HEK293 (cell line): Measurements from ENCODE around the gene ITGB3.

Experiments used
- CTCF ChIA-PET: fragments of 350-600 bp; formaldehyde crosslinking; extraction: SDS; loops from one replicate; lab custom pipeline; 2021; ENCODE audit warnings: antibody characterized with exemption; lab: Yijun Ruan, JAX
- POLR2A ChIA-PET: fragments of 300-600 bp; formaldehyde crosslinking; extraction: SDS; loops from one replicate; lab custom pipeline; 2020; ENCODE audit warnings: antibody characterized with exemption, inconsistent platforms; lab: Yijun Ruan, JAX
- H3K27ac ChIP-seq: fragments of 200-500 bp; sonication (Bioruptor generic); 2 replicates; pipeline ENCODE4 v1.5.1; 2014; ENCODE audit warnings: low read depth, low read length, control low read depth, inconsistent platforms; ENCODE audit errors: extremely low read depth
- H3K36me3 ChIP-seq, 2 experiments: fragments of 200-500 bp in 1 of 2; sonication (Bioruptor generic) in 1 of 2; 1 replicate in 1 of 2; 2 replicates in 1 of 2; pipeline ENCODE4 v1.5.1; 2014 to 2017; ENCODE audit warnings: inconsistent platforms in 2 of 2, low read length in 2 of 2; ENCODE audit not compliant: control insufficient read depth in 2 of 2, insufficient read depth in 1 of 2
- H3K4me1 ChIP-seq: fragments of 200-500 bp; sonication (Bioruptor generic); 2 replicates; pipeline ENCODE4 v1.5.1; 2014; ENCODE audit warnings: mild to moderate bottlenecking, low read length, inconsistent platforms; ENCODE audit not compliant: control insufficient read depth, insufficient read depth
- H3K4me3 ChIP-seq: 2 replicates; pipeline ENCODE4 v1.5.1; 2011; ENCODE audit warnings: low read depth, mild to moderate bottlenecking, control low read depth, low read length, moderate library complexity
- H3K9me3 ChIP-seq: fragments of 200-500 bp; sonication (Bioruptor generic); 2 replicates; pipeline ENCODE4 v1.5.1; 2014; ENCODE audit warnings: low read depth, low read length, inconsistent platforms; ENCODE audit not compliant: control insufficient read depth, insufficient read depth
- EGR2 ChIP-seq: fragments of 450-650 bp; formaldehyde crosslinking; IDR thresholded peaks from 2 replicates; pipeline ENCODE4 v1.5.1; 2016; ENCODE audit warnings: low read depth, missing biosample characterization, missing genetic modification characterization
- HOXD13 ChIP-seq: sonication (generic); formaldehyde crosslinking; IDR thresholded peaks from 2 replicates; pipeline ENCODE4 v1.8.0; 2022; ENCODE audit warnings: missing genetic modification reagents, borderline replicate concordance
- MYNN ChIP-seq: fragments of 450-650 bp; formaldehyde crosslinking; IDR thresholded peaks from 2 replicates; pipeline ENCODE4 v1.5.1; 2016; ENCODE audit warnings: missing biosample characterization, missing genetic modification characterization, borderline replicate concordance
- PRDM1 ChIP-seq: fragments of 450-650 bp; formaldehyde crosslinking; IDR thresholded peaks from 2 replicates; pipeline ENCODE4; 2016; ENCODE audit warnings: missing biosample characterization, missing genetic modification characterization
- PRDM2 ChIP-seq: fragments of 450-650 bp; formaldehyde crosslinking; IDR thresholded peaks from 2 replicates; pipeline ENCODE4 v1.5.1; 2016; ENCODE audit warnings: missing biosample characterization, missing genetic modification characterization, borderline replicate concordance
- ZFHX2 ChIP-seq: fragments of 450-650 bp; formaldehyde crosslinking; conservative IDR thresholded peaks from 2 replicates; pipeline ENCODE4 v1.5.1; 2016; ENCODE audit warnings: missing biosample characterization, missing genetic modification characterization
- ZFP69B ChIP-seq: fragments of 450-650 bp; formaldehyde crosslinking; IDR thresholded peaks from 2 replicates; pipeline ENCODE4 v1.5.1; 2016; ENCODE audit warnings: missing biosample characterization, missing genetic modification characterization
- ZNF174 ChIP-seq: fragments of 450-650 bp; formaldehyde crosslinking; IDR thresholded peaks from 2 replicates; pipeline ENCODE4 v1.5.0; 2017; ENCODE audit warnings: missing biosample characterization, mild to moderate bottlenecking, missing genetic modification characterization
- ZNF18 ChIP-seq: fragments of 450-650 bp; formaldehyde crosslinking; IDR thresholded peaks from 2 replicates; pipeline ENCODE4 v1.5.1; 2016; ENCODE audit warnings: missing biosample characterization, missing genetic modification characterization
- ZNF223 ChIP-seq: fragments of 450-650 bp; formaldehyde crosslinking; IDR thresholded peaks from 2 replicates; pipeline ENCODE4 v1.5.1; 2016; ENCODE audit warnings: missing biosample characterization, missing genetic modification characterization
- ZNF366 ChIP-seq: fragments of 450-650 bp; formaldehyde crosslinking; conservative IDR thresholded peaks from 2 replicates; pipeline ENCODE4 v1.5.1; 2016; ENCODE audit warnings: missing biosample characterization, missing genetic modification characterization
- ZNF37A ChIP-seq: fragments of 450-650 bp; IDR thresholded peaks from 2 replicates; pipeline ENCODE4 v1.5.1; 2018; ENCODE audit warnings: missing biosample characterization, missing genetic modification characterization
- ZNF426 ChIP-seq: fragments of 450-650 bp; formaldehyde crosslinking; IDR thresholded peaks from 2 replicates; pipeline ENCODE4 v1.5.1; 2017; ENCODE audit warnings: missing biosample characterization, missing genetic modification characterization, mild to moderate bottlenecking, inconsistent platforms, moderate library complexity
- ZNF488 ChIP-seq: fragments of 450-650 bp; formaldehyde crosslinking; IDR thresholded peaks from 2 replicates; pipeline ENCODE4 v1.5.1; 2016; ENCODE audit warnings: missing biosample characterization, missing genetic modification characterization
- ZNF544 ChIP-seq: fragments of 450-650 bp; formaldehyde crosslinking; IDR thresholded peaks from 2 replicates; pipeline ENCODE4 v1.5.0; 2017; ENCODE audit warnings: missing biosample characterization, missing genetic modification characterization
- ZNF558 ChIP-seq: fragments of 450-650 bp; formaldehyde crosslinking; IDR thresholded peaks from 2 replicates; pipeline ENCODE4 v1.5.1; 2016; ENCODE audit warnings: missing biosample characterization, missing genetic modification characterization
- ZNF585B ChIP-seq: fragments of 450-650 bp; formaldehyde crosslinking; IDR thresholded peaks from 2 replicates; pipeline ENCODE4 v1.5.1; 2016; ENCODE audit warnings: missing biosample characterization, missing genetic modification characterization
- ZNF596 ChIP-seq: fragments of 450-650 bp; IDR thresholded peaks from 2 replicates; pipeline ENCODE4 v1.5.0; 2018; ENCODE audit warnings: missing biosample characterization, mild to moderate bottlenecking, missing genetic modification characterization, moderate library complexity
- ZNF639 ChIP-seq: fragments of 450-650 bp; formaldehyde crosslinking; IDR thresholded peaks from 2 replicates; pipeline ENCODE4 v1.5.1; 2016; ENCODE audit warnings: missing biosample characterization, missing genetic modification characterization
- ZNF692 ChIP-seq: fragments of 450-650 bp; formaldehyde crosslinking; IDR thresholded peaks from 2 replicates; pipeline ENCODE4 v1.5.1; 2016; ENCODE audit warnings: missing biosample characterization, missing genetic modification characterization
- ZSCAN18 ChIP-seq: fragments of 450-650 bp; formaldehyde crosslinking; IDR thresholded peaks from 2 replicates; pipeline ENCODE4 v1.5.1; 2016; ENCODE audit warnings: missing biosample characterization, missing genetic modification characterization
- ZSCAN30 ChIP-seq: fragments of 450-650 bp; IDR thresholded peaks from 2 replicates; pipeline ENCODE4 v1.5.1; 2018; ENCODE audit warnings: missing biosample characterization, mild to moderate bottlenecking, missing genetic modification characterization, moderate library complexity

The ITGB3 gene

GRCh38 chr17:47243737-47244598 lies 9.7 kb upstream of the ITGB3 start:
- H3K4me3 ChIP-seq: no peak overlapping the region
- H3K27ac ChIP-seq: no peak overlapping the region
- H3K4me1 ChIP-seq: peaks cover 11% of the 10 kb centered on the region
- H3K9me3 ChIP-seq: no peaks in the 10 kb centered on the region
- POLR2A ChIA-PET: interaction anchor here (1.4 kb wide), 1 partner anchor 31 kb away, joined by 4 read pairs; no protein-coding TSS in a partner anchor
- CTCF ChIA-PET: interaction anchor here (0.6 to 1.4 kb wide), 2 partner anchors 247 to 302 kb away, joined by 4 read pairs; no protein-coding TSS in a partner anchor
- TF ChIP-seq ZNF544 (tag by site-specific recombination): no peak
- TF ChIP-seq ZNF174 (tag by site-specific recombination): no peak
- no peak for TF ChIP-seq ZSCAN30 (tag by site-specific recombination)
- TF ChIP-seq HOXD13 (CRISPR knock-in tag): no peak
- no peak for TF ChIP-seq ZFP69B (tag by site-specific recombination)
- TF ChIP-seq ZFHX2 (tag by site-specific recombination): peak; percentile 87
- TF ChIP-seq ZSCAN18 (tag by site-specific recombination): peak; percentile 31; the same call in 1 of the 2 replicates
- TF ChIP-seq ZNF366 (tag by site-specific recombination): peak; percentile 99
- peak; percentile 95 for TF ChIP-seq EGR2
- no peak for TF ChIP-seq ZNF585B (tag by site-specific recombination)
- peak; percentile 67; the same call in 1 of the 2 replicates for TF ChIP-seq ZNF596
- TF ChIP-seq PRDM1 (tag by site-specific recombination): peak; percentile 99
- TF ChIP-seq MYNN (tag by site-specific recombination): no peak
- H3K36me3 ChIP-seq: no peaks in the 10 kb centered on the region

GRCh38 chr17:47244697-47245096 lies 8.9 kb upstream of the ITGB3 start:
- ChIA-PET POLR2A (no interaction called here), CTCF (no interaction called here)
- no peaks in the 10 kb centered on the region for H3K9me3 ChIP-seq
- no peak overlapping the region for H3K4me3 ChIP-seq
- H3K4me1 ChIP-seq: peaks cover 8% of the 10 kb centered on the region
- H3K27ac ChIP-seq: no peak overlapping the region
- H3K36me3 ChIP-seq: no peaks in the 10 kb centered on the region
- TF ChIP-seq ZNF18 (no peak), ZNF692 (tag by site-specific recombination) (no peak), ZNF223 (tag by site-specific recombination) (no peak), ZNF639 (tag by site-specific recombination) (no peak), ZNF37A (tag by site-specific recombination) (no peak), ZNF488 (tag by site-specific recombination) (no peak), ZNF558 (tag by site-specific recombination) (no peak), PRDM2 (tag by site-specific recombination) (no peak), ZNF426 (tag by site-specific recombination) (no peak)
